Sciatic nerve (tissue), 2 donors: ENCODE results near the gene LARGE1. TPM values are rescaled to one million over a fixed set of nuclear protein-coding genes. Genes with fewer than 3 reads are reported as not detected.
A peak's percentile ranks its signal among the peaks of the same experiment; 100 is the strongest.

ENCODE experiments used
- ATAC-seq: fragments of 200-7000 bp; cut with Tn5 transposase; one replicate; pipeline ENCODE4 v1.9.1; 2020; ENCODE audit warnings: mild to moderate bottlenecking, moderate library complexity
- DNase-seq: peaks from one replicate; pipeline ENCODE4 v3.0.0-alpha.2; 2020; ENCODE audit warnings: low spot score
- intact Hi-C: fragments of 100-400 bp; cut with DNase I; formaldehyde crosslinking; loops from one replicate; pipeline ENCODE4 v1.14.2; 2022
- total RNA-seq: library from RNA; stranded (reverse); fragmentation: NEBNext Ultra II Directional; extraction: Animal tissue kit (Norgen Biotek cat#: 25700); gene quantifications from one replicate; pipeline ENCODE4 v1.2.1, GENCODE V29; 2021
- donor health status: DM: no; HTN: no; CAD: no.
- donor health status: DM: no; HTN: no; CAD: no.

The LARGE1 gene
- total RNA-seq, 1 donor from 2014 or later = 39.4 TPM

DNA sequence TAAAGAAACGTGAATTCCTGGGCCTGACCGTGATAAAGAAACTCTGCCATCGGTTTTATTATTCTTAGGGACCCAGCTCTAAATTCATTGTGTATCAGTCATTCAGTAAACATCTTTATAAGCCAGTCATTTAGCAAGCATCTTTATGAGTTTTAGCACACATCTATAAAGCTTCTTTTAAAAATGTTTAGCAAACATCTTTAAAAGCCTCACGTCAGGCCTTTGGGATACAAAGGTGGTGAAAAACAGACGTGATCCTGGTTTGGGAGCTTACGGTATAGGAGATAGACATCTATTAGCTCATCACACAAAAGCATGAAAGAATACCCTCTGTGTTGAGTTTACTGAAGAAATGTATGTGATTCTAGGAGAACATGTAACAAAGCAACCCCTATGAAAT is 320.2 kb downstream of the LARGE1 start:
- no peak for DNase-seq
- ATAC-seq = no peak

DNA sequence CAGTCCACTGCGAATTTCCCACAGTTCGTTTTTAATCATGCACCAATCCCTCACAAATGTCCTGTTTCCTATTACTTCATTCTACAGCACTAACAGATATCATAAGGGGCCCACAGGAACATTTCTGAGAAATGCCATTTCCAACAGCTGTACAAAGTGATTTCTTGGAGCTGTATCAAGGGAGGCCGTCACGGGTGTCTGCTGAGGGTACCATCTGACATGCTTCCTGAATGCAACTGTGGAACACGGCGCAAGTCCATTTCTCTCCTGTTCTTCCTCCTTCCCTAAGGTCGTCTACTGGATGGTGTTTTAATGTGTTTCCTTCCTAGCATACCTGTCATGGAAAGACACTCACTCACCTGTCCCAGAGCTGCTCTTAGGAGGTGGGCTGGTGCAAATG is 320.7 kb downstream of the LARGE1 start:
- intact Hi-C loops = no loop called here
- ATAC-seq = no peak
- DNase-seq = no peak

More for the DNA sequence above, 320.2 kb downstream of the LARGE1 start:
- intact Hi-C loops = no loop called here

DNA sequence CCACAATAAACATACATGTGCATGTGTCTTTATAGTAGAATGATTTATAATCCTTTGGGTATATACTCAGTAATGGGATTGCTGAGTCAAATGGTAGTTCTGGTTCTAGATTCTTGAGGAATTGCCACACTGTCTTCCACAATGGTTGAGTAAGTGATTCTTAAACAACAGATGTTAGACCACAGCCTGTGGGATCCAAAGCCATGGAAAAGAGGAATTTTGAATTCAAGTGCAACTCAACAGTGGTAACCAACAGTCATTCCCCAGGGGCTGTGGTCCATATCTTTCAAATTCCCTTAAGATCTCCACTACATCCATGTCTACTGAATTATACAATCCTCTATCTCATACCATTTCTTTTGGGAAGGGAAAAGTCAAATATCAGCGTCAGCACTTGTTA is 321.5 kb downstream of the LARGE1 start:
- DNase-seq (no peak), ATAC-seq (no peak)
- intact Hi-C loops = no loop called here

GRCh38 chr22:33597274-33597985 is 322.8 kb downstream of the LARGE1 start:
- intact Hi-C loops = no loop called here
- DNase-seq = no peak
- no peak for ATAC-seq

DNA sequence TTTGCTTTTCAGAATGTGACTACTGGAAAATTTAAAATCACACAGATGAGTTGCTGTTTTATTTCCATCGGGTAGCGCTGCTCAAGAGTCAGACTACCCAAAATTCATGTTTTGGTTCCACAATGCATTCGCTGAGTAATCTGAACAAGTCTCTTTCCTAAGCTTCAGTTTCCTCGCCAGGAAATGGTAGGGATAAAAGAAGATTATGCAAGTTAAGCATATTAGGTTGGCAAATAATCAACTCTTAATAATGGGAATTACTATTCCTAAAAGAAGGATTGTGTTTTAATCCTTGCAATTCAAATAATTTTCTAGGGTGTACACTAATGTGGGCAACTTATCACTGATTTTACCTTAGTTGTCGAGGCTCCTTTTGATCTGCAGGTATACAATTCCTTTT is 326.5 kb downstream of the LARGE1 start:
- no peak for DNase-seq
- ATAC-seq = no peak
- intact Hi-C loops = no loop called here

- intact Hi-C loops = no loop called here
- DNase-seq (no peak), ATAC-seq (no peak)
These were observed 328.3 kb downstream of the LARGE1 start for GRCh38 chr22:33591946-33592345.

GRCh38 chr22:33589297-33589696 is 331.0 kb downstream of the LARGE1 start:
- intact Hi-C loops = loop anchor here (10.0 kb wide), 1 partner anchor 284 kb away; no protein-coding TSS in a partner anchor
- ATAC-seq (no peak), DNase-seq (no peak)

DNA sequence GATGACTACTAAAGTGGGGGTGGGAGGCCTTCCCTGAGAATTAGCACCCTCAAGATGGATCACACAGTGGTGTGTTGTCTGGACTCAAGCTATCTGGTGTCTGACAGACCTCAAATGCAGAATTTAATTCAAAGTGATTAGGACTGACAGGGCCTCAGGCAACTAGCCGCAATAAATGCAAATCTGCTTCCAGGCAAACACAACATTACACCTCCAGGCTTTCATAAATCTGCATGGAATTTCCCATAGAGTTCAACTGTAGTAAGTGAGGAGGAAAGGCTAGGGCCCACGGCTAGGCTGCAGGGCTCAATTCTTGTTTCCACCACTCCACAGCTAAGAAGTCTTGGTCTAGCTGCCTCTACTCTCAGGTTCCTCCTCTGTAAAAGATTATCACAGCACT is 331.4 kb downstream of the LARGE1 start:
- ATAC-seq (no peak), DNase-seq (no peak)
- intact Hi-C loops = loop anchor here (10.0 kb wide), 1 partner anchor 284 kb away; no protein-coding TSS in a partner anchor

GRCh38 chr22:33584152-33584551 is 336.1 kb downstream of the LARGE1 start:
- no peak for DNase-seq
- intact Hi-C loops = loop anchor here (10.0 kb wide), 1 partner anchor 279 kb away; no protein-coding TSS in a partner anchor

GRCh38 chr22:33582822-33583400 is 337.4 kb downstream of the LARGE1 start:
- DNase-seq = no peak
- intact Hi-C loops = loop anchor here (10.0 kb wide), 1 partner anchor 278 kb away; no protein-coding TSS in a partner anchor

More at GRCh38 chr22:33584152-33584551, 336.1 kb downstream of the LARGE1 start:
- no peak for ATAC-seq

GRCh38 chr22:33580310-33580709 is 340.0 kb downstream of the LARGE1 start:
- ATAC-seq (no peak), DNase-seq (no peak)
- intact Hi-C loops = loop anchor here (10.0 kb wide), 1 partner anchor 276 kb away; no protein-coding TSS in a partner anchor

More at GRCh38 chr22:33582822-33583400, 337.4 kb downstream of the LARGE1 start:
- no peak for ATAC-seq

- ATAC-seq (peak; percentile 90), DNase-seq (peak; percentile 75)
- intact Hi-C loops = loop anchor here (10.0 kb wide), 1 partner anchor 275 kb away; no protein-coding TSS in a partner anchor
These were observed 340.7 kb downstream of the LARGE1 start for GRCh38 chr22:33579448-33580093.

GRCh38 chr22:33578752-33579151 is 341.5 kb downstream of the LARGE1 start:
- intact Hi-C loops = no loop called here
- no peak for ATAC-seq

DNA sequence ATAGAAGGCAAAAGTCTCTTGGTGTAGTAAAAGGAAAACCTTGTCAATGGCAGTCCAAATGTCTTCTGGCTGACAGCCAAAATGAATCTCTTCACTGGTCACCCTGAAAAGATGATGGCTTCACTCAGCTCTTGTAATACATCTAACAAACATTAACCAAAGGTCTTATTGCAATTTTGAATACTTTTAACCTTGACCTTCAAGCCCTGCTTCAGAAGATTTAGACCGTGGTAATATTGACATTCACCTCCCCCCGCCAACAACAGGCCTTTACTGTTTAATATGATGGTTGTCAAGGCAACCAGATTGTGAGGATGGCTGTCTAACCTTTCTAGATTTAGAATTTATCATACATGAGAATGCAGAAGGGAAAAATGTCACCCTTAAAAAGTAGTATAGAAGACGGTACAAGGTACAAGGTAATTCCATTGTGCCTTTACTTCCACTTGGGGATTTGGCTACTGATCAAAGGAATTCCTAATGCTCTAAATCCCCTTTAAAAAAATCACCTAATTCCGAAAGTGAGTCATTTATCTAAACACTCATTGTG is 342.3 kb downstream of the LARGE1 start:
- DNase-seq (no peak), ATAC-seq (no peak)
- intact Hi-C loops = no loop called here

More at GRCh38 chr22:33578752-33579151, 341.5 kb downstream of the LARGE1 start:
- DNase-seq = no peak

DNA sequence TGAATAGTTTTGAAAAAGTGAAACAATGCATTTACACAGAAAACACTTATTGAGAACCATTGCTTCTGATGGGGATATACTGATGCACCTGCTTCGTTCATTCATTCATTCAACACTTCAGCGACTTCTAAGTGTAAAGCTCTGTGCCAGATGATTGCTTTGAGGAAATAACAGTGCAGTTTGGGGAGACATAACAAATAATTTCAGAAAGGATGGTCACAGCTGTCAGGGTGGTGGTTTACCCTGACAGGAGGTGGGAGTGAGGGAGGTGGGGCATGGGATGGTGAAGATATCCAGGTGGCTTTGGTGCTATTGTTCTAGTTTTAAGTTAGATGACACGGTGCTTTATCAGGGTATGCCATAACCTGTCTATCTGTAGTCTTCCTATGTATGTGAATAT is 344.1 kb downstream of the LARGE1 start:
- no peak for ATAC-seq
- intact Hi-C loops = no loop called here
- DNase-seq = no peak

DNA sequence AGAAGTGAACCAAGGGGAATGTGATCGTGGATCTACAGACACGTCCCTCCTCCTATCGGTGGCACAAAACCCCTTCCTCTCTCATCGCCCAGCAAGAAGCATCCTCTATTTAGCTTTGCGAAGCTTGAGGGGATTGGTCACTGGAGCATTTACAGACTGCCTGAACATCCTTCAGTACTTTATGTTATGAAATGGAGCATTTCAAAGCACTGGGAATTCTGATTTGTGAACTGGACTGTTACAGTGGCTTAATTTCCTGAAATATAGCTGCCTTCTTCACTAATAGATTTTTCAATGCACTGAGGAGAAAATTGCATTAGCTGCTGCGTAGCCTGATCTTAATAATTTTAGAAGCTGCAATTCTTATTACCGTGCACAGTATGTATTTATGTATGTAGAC is 344.5 kb downstream of the LARGE1 start:
- ATAC-seq (no peak), DNase-seq (no peak)
- intact Hi-C loops = no loop called here

GRCh38 chr22:33575041-33575440 is 345.2 kb downstream of the LARGE1 start:
- intact Hi-C loops = no loop called here

GRCh38 chr22:33573479-33573878 is 346.8 kb downstream of the LARGE1 start:
- intact Hi-C loops = no loop called here
- DNase-seq (no peak), ATAC-seq (no peak)

More at GRCh38 chr22:33575041-33575440, 345.2 kb downstream of the LARGE1 start:
- no peak for DNase-seq
- no peak for ATAC-seq

DNA sequence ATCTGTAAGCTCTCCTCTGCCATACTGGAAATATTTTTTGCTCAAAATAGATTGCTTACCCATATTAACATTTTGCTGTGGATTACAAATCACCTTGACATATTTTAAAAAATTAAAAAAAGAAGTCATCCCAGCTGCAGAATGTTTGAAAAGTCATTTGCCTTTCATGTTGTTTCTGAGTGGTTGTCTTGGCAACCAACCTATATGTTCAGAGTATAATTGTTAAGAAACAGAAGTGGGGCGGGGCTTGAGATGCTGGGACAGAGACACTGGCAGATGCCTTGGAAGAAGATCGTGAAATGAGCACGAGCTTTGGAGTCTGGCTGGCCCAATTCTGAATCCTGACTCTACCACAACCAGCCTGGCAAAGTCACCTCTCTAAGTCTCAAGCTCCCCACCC is 348.2 kb downstream of the LARGE1 start:
- no peak for ATAC-seq
- intact Hi-C loops = no loop called here
- DNase-seq = no peak
